ENCODE data around the gene ERGIC3. TPM values are rescaled to one million over a fixed set of nuclear protein-coding genes. Genes with fewer than 3 reads are reported as not detected.

Gene ERGIC3
- total and polyA plus RNA-seq, 2 of the 4 experiments (the other 2 are of a cell fraction): 434 to 438 TPM

DNA sequence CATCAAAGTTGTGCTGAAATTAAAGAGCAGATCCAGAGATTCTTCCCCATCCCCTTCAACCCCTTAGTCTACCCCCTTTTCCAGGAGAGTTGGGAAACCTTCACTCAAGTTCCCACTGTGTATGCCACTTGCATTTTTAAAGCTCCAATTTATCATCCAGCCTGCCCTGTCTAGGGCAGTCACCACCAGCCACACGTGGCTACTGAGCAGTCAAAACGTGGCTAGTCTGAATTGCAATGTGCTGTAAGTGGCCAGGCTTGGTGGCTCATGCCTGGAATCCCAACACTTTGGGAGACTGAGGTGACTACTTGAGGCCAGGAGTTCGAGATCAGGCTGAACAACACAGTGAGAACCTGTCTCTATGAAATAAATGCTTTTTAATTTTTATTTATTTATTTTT is 34.9 kb downstream of the ERGIC3 start:
- Histone ChIP-seq H2AFZ (replicated peaks; ENCODE audit: low read length, poor library complexity) (no peak overlapping the region), H3K27ac (ENCODE audit: insufficient read depth, low read length) (no peak overlapping the region), H4K8ac (ENCODE audit: low read depth in 2 of 2, low read length in 2 of 2) (no peak overlapping the region), H3K79me1 (ENCODE audit: low read depth in 1 of 2, low read length in 2 of 2) (no peaks in the 10 kb centered on the region), H3K27me3 (ENCODE audit: control insufficient read depth, insufficient read depth, low read length) (peaks cover 12% of the 10 kb centered on the region; the same call in 1 of the 2 replicates), H3K18ac (ENCODE audit: low read depth, low read length) (no peak overlapping the region), H3K14ac (replicated peaks; ENCODE audit: low read depth, low read length) (no peak overlapping the region), H2BK5ac (ENCODE audit: low read depth, low read length, poor library complexity, severe bottlenecking) (no peak overlapping the region), H3K4me2 (ENCODE audit: low read depth, low read length) (no peak overlapping the region), H3K23ac (ENCODE audit: low read depth, low read length) (no peak overlapping the region), H3K9ac (ENCODE audit: low read depth, low read length) (no peak overlapping the region), H4K20me1 (ENCODE audit: insufficient read depth, low read length) (no peaks in the 10 kb centered on the region), H3K4ac (ENCODE audit: low read depth, low read length) (no peak overlapping the region), H2AK9ac (replicated peaks; ENCODE audit: low read depth, low read length, poor library complexity) (no peak overlapping the region), H2BK120ac (ENCODE audit: low read depth, low read length) (no peak overlapping the region), H3K56ac (ENCODE audit: extremely low read depth, insufficient read depth, low read length) (no peak overlapping the region), H4K5ac (ENCODE audit: low read depth, low read length) (no peak overlapping the region), H3K9me3 (ENCODE audit: control insufficient read depth, insufficient read depth, low read length) (peaks cover 3% of the 10 kb centered on the region; the same call in 1 of the 2 replicates), H3K36me3 (ENCODE audit: control insufficient read depth, insufficient read depth, low read length) (no peaks in the 10 kb centered on the region; the same call in 1 of the 2 replicates), H2BK20ac (ENCODE audit: low read depth, low read length) (no peak overlapping the region), H2BK15ac (ENCODE audit: low read depth, low read length) (no peak overlapping the region), H3K4me3 (ENCODE audit: insufficient read depth, low read depth, low read length) (no peak overlapping the region), H3K9me1 (ENCODE audit: insufficient read depth, low read length) (no peaks in the 10 kb centered on the region), H2AK5ac (ENCODE audit: low read depth, low read length) (no peak overlapping the region), H3K4me1 (ENCODE audit: control insufficient read depth, insufficient read depth, low read length) (no peaks in the 10 kb centered on the region), H4K91ac (ENCODE audit: insufficient read depth, low read depth, low read length) (no peak overlapping the region)
- ChIA-PET CTCF (no interaction called here), POLR2A (ENCODE audit: unreplicated experiment) (no interaction called here)
- no peak for DNase-seq
- in situ Hi-C loops (cut with MboI; ENCODE audit: low sequenced_read_pairs) (no loop called here), dilution Hi-C loops (cut with HindIII; ENCODE audit: low sequenced_read_pairs, unreplicated experiment) (no loop called here), intact Hi-C loops (cut with micrococcal nuclease) (no loop called here)
- no peak for TF ChIP-seq SMC3 (IDR thresholded peaks at IDR 0.05; ENCODE audit: low read depth, low read length)
- no peak for TF ChIP-seq CHD1 (IDR thresholded peaks at IDR 0.05; ENCODE audit: low read depth, low read length)
- TF ChIP-seq MAZ (IDR thresholded peaks at IDR 0.05; ENCODE audit: borderline replicate concordance, low read depth, low read length): no peak
- TF ChIP-seq CTCF (conservative IDR thresholded peaks at IDR 0.05; ENCODE audit: low read depth, low read length): no peak
- TF ChIP-seq NFE2L2 (IDR thresholded peaks at IDR 0.05; ENCODE audit: low read depth, low read length): no peak
- TF ChIP-seq ELK1 (IDR thresholded peaks at IDR 0.05; ENCODE audit: borderline replicate concordance, low read depth, low read length): no peak
- TF ChIP-seq POLR2A (IDR thresholded peaks at IDR 0.05; ENCODE audit: low read depth, low read length): no peak
- no peak for TF ChIP-seq MAFK (IDR thresholded peaks at IDR 0.05; ENCODE audit: low read depth, low read length)
- TF ChIP-seq RCOR1 (IDR thresholded peaks at IDR 0.05; ENCODE audit: insufficient replicate concordance, low read length): no peak
- TF ChIP-seq FOS (IDR thresholded peaks at IDR 0.05; ENCODE audit: low read depth, low read length): no peak
- no peak for TF ChIP-seq RAD21 (IDR thresholded peaks at IDR 0.05; ENCODE audit: low read length)
- no peak for TF ChIP-seq CEBPB (IDR thresholded peaks at IDR 0.05; ENCODE audit: low read depth, low read length)
- TF ChIP-seq, protein P1, sequence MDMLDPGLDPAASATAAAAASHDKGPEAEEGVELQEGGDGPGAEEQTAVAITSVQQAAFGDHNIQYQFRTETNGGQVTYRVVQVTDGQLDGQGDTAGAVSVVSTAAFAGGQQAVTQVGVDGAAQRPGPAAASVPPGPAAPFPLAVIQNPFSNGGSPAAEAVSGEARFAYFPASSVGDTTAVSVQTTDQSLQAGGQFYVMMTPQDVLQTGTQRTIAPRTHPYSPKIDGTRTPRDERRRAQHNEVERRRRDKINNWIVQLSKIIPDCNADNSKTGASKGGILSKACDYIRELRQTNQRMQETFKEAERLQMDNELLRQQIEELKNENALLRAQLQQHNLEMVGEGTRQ (IDR thresholded peaks at IDR 0.05; ENCODE audit: low read depth, low read length): no peak
- no peak for TF ChIP-seq RFX5 (IDR thresholded peaks at IDR 0.05; ENCODE audit: low read depth, low read length)
- TF ChIP-seq BHLHE40 (IDR thresholded peaks at IDR 0.05; ENCODE audit: low read depth, low read length): no peak
- no peak for TF ChIP-seq MXI1 (IDR thresholded peaks at IDR 0.05; ENCODE audit: borderline replicate concordance, low read depth, low read length)
- 0% methylated on average over 1 of the region's 3 CpGs; no CpG with 5 or more reads in 1 of the 2 experiments for WGBS, 2 experiments (ENCODE audit: extremely low coverage in 2 of 2, insufficient read length in 1 of 2)
- BruUV-seq (replicated peaks): no TSS peak
- ATAC-seq (ENCODE audit: low read depth): no peak

All from IMR-90 (cell line).